Calu3 (cell line): Measurements from ENCODE around the gene RIOK3. TPM values are rescaled to one million over a fixed set of nuclear protein-coding genes. Genes with fewer than 3 reads are reported as not detected.

Experiments
- Bru-seq: library from RNA; stranded (reverse); fragments of 400-500 nt; gene quantifications from one replicate; lab custom pipeline; 2021; lab: Mats Ljungman, UMichigan
- BruChase-seq, 2 experiments: library from RNA; stranded (reverse); fragments of 400-500 nt; gene quantifications; one replicate each; lab custom pipeline; 2021; lab: Mats Ljungman, UMichigan
- BruUV-seq: library from RNA; stranded (reverse); fragments of 400-500 nt; replicated peaks from 2 replicates; lab custom pipeline; 2021; lab: Mats Ljungman, UMichigan
- CTCF ChIA-PET: fragments of 300-600 bp; sonication (Branson Sonifier 250); formaldehyde crosslinking; loops from one replicate; lab custom pipeline; 2022; ENCODE audit warnings: antibody characterized with exemption; lab: Charles Lee
- DNase-seq: peaks from one replicate; pipeline ENCODE4 v3.0.0; 2022
- H3K27ac Mint-ChIP-seq: one replicate; pipeline ENCODE4 v1.8.0; 2022; ENCODE audit warnings: mixed read lengths; ENCODE audit not compliant: unreplicated experiment
- H3K27me3 Mint-ChIP-seq: one replicate; pipeline ENCODE4 v1.8.0; 2022; ENCODE audit warnings: mixed read lengths; ENCODE audit not compliant: unreplicated experiment
- H3K36me3 Mint-ChIP-seq: one replicate; pipeline ENCODE4 v1.8.0; 2022; ENCODE audit warnings: mild to moderate bottlenecking, moderate library complexity, mixed read lengths; ENCODE audit not compliant: insufficient read depth, unreplicated experiment
- H3K4me1 Mint-ChIP-seq: one replicate; pipeline ENCODE4 v1.8.0; 2022; ENCODE audit warnings: mild to moderate bottlenecking, low read depth, mixed read lengths; ENCODE audit not compliant: unreplicated experiment
- H3K4me3 Mint-ChIP-seq: one replicate; pipeline ENCODE4 v1.8.0; 2022; ENCODE audit warnings: mild to moderate bottlenecking, low read depth, moderate library complexity, mixed read lengths; ENCODE audit not compliant: unreplicated experiment
- H3K9me3 Mint-ChIP-seq: one replicate; pipeline ENCODE4 v1.8.0; 2022; ENCODE audit warnings: low read depth, mixed read lengths; ENCODE audit not compliant: unreplicated experiment
- CTCF ChIP-seq: fragments of 200-600 bp; IDR thresholded peaks from one replicate; pipeline ENCODE4 v1.8.0; 2022; ENCODE audit warnings: antibody characterized with exemption; ENCODE audit not compliant: unreplicated experiment
- intact Hi-C: fragments of 100-400 bp; cut with micrococcal nuclease; formaldehyde crosslinking; loops from one replicate; pipeline ENCODE4 v1.10.0; 2022; ENCODE audit not compliant: unreplicated experiment
- long read RNA-seq: library from polyadenylated mRNA; stranded (forward); transcript quantifications from one replicate; pipeline ENCODE4 v2.0.0, GENCODE V29; 2022
- total RNA-seq: library from RNA; stranded (reverse); gene quantifications from 2 replicates; pipeline ENCODE4 v1.2.3, GENCODE V29; 2022

Gene RIOK3
- total RNA-seq (91.1 and 96.7 TPM in 2 replicates), Bru-seq, nascent RNA (percentile 94 among the genes with signal in this experiment), BruChase-seq, experiment 1, labeled RNA remaining after a 6-hour chase (percentile 96 among the genes with signal in this experiment), BruChase-seq, experiment 2, labeled RNA remaining after a 2-hour chase (percentile 93 among the genes with signal in this experiment)
- long read RNA-seq, full-length matches to known transcripts: 26 of 34 reads
- long read RNA-seq, partial matches to known transcripts: 2 of 34 reads
- long read RNA-seq, other reads (novel, unspliced or antisense): 6 of 34 reads

- Mint-ChIP-seq H3K4me3 (peak within 1 kb of the TSS; percentile 83), H3K36me3 (peaks cover 37% of the 10 kb centered on the region), H3K4me1 (peaks cover 30% of the 10 kb centered on the region), H3K9me3 (no peaks in the 10 kb centered on the region), H3K27me3 (no peaks in the 10 kb centered on the region), H3K27ac (peak within 1 kb of the TSS; percentile 92)
- intact Hi-C loops: no loop called here
- CTCF ChIA-PET: interaction anchor here (0.6 to 1.5 kb wide), 4 partner anchors 10 to 577 kb away, joined by 3 to 7 read pairs (median 4); no protein-coding TSS in a partner anchor
- TSS peak; percentile 38 for BruUV-seq
- TF ChIP-seq CTCF: no peak
- peak; percentile 98 for DNase-seq
These were observed at the start of gene RIOK3 for GRCh38 chr18:23452728-23453679. Gene RIOK3 (plus strand): TSS chr18:23453287. CDS start chr18:23453440, 153 bp downstream.

GRCh38 chr18:23403310-23403709, 49.8 kb upstream of the RIOK3 start:
- H3K36me3 Mint-ChIP-seq: peaks cover 5% of the 10 kb centered on the region
- no peak for TF ChIP-seq CTCF
- BruUV-seq: no TSS peak
- no peak for DNase-seq
- intact Hi-C loops: loop anchor here (10.0 kb wide), 1 partner anchor 589 kb away; no protein-coding TSS in a partner anchor
- CTCF ChIA-PET: no interaction called here
- no peak overlapping the region for H3K4me3 Mint-ChIP-seq
- H3K4me1 Mint-ChIP-seq: peaks cover 44% of the 10 kb centered on the region
- H3K27me3 Mint-ChIP-seq: no peaks in the 10 kb centered on the region
- no peaks in the 10 kb centered on the region for H3K9me3 Mint-ChIP-seq
- no peak overlapping the region for H3K27ac Mint-ChIP-seq

- DNase-seq: no peak
- TF ChIP-seq CTCF: no peak
- no TSS peak for BruUV-seq
- intact Hi-C loops: loop anchor here (2.0 to 10.0 kb wide), 2 partner anchors 329 to 591 kb away; no protein-coding TSS in a partner anchor
- CTCF ChIA-PET: interaction anchor here (0.8 to 1.8 kb wide), 3 partner anchors 26 to 374 kb away, joined by 3 to 6 read pairs (median 3); no protein-coding TSS in a partner anchor
- H3K9me3 Mint-ChIP-seq: no peaks in the 10 kb centered on the region
- H3K4me1 Mint-ChIP-seq: peaks cover 47% of the 10 kb centered on the region
- H3K27ac Mint-ChIP-seq: no peak overlapping the region
- no peaks in the 10 kb centered on the region for H3K27me3 Mint-ChIP-seq
- H3K4me3 Mint-ChIP-seq: no peak overlapping the region
- H3K36me3 Mint-ChIP-seq: peaks cover 5% of the 10 kb centered on the region
These were observed 47.5 kb upstream of the RIOK3 start for GRCh38 chr18:23405636-23406035.

- no peaks in the 10 kb centered on the region for H3K27me3 Mint-ChIP-seq
- H3K36me3 Mint-ChIP-seq: peaks cover 5% of the 10 kb centered on the region
- intact Hi-C loops: loop anchor here (2.0 to 10.0 kb wide), 2 partner anchors 330 to 592 kb away; no protein-coding TSS in a partner anchor
- CTCF ChIA-PET: interaction anchor here (0.8 to 1.8 kb wide), 4 partner anchors 27 to 375 kb away, joined by 3 to 6 read pairs (median 4); no protein-coding TSS in a partner anchor
- H3K4me1 Mint-ChIP-seq: peaks cover 43% of the 10 kb centered on the region
- no TSS peak for BruUV-seq
- no peak for DNase-seq
- no peak overlapping the region for H3K4me3 Mint-ChIP-seq
- H3K27ac Mint-ChIP-seq: no peak overlapping the region
- no peak for TF ChIP-seq CTCF
- H3K9me3 Mint-ChIP-seq: no peaks in the 10 kb centered on the region
These were observed 46.8 kb upstream of the RIOK3 start for GRCh38 chr18:23406271-23406787.
